Measurements from ENCODE around the gene SEL1L. TPM values are rescaled to one million over a fixed set of nuclear protein-coding genes. Genes with fewer than 3 reads are reported as not detected.
"Not testable (repeated sequence)": the region's sequence is repeated elsewhere in the genome, so short reads cannot be mapped to it uniquely, and the experiment has no call there.

Gene SEL1L
- total and polyA plus RNA-seq, 4 donors: 13.2 to 101 (median 49.2) TPM

DNA sequence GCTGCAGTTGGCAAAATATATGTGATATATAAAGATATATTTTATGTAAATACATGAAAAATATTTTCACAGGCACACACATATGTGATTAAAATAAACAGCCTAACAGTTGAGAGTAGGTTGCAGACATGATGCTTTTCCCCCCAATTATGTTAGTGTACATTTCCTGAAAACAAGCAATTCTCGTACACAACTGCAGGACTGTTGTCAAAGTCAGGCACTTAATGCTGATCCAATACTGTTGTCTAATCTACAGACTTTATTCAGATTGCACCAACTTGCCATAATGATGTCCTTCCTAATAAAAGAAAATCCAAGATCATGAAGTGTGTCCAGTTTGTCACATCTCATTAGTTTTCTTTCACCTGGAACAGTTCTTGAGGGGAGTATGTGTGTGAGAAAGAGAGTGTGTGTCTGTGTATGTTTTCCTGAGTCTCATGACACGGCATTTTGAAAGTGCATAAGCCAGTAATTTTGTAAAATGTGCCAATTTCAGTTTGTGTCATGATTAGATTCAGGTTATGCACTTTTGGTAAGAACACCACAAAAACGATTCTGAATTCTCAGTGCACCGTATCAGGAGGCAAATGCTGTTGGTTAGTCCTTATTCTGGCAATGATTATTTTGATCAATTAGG lies 16.5 kb upstream of the SEL1L start:
- TF ChIP-seq, protein P1, sequence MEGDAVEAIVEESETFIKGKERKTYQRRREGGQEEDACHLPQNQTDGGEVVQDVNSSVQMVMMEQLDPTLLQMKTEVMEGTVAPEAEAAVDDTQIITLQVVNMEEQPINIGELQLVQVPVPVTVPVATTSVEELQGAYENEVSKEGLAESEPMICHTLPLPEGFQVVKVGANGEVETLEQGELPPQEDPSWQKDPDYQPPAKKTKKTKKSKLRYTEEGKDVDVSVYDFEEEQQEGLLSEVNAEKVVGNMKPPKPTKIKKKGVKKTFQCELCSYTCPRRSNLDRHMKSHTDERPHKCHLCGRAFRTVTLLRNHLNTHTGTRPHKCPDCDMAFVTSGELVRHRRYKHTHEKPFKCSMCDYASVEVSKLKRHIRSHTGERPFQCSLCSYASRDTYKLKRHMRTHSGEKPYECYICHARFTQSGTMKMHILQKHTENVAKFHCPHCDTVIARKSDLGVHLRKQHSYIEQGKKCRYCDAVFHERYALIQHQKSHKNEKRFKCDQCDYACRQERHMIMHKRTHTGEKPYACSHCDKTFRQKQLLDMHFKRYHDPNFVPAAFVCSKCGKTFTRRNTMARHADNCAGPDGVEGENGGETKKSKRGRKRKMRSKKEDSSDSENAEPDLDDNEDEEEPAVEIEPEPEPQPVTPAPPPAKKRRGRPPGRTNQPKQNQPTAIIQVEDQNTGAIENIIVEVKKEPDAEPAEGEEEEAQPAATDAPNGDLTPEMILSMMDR (IDR thresholded peaks at IDR 0.05; ENCODE audit: control extremely low read depth, extremely low read depth): no peak
- no peak overlapping the region for H3K27ac ChIP-seq (ENCODE audit: low read depth in 1 of 2, low read length in 1 of 2)
- ATAC-seq (ENCODE audit: insufficient read depth, low FRiP score) (no peak), DNase-seq (no peak)
- H3K36me3 ChIP-seq (ENCODE audit: control insufficient read depth in 4 of 4, insufficient read depth in 4 of 4, low read length in 4 of 4): no peaks in the 10 kb centered on the region
- H3K4me1 ChIP-seq (ENCODE audit: control insufficient read depth in 5 of 5, insufficient read depth in 5 of 5, low read length in 5 of 5): no peaks in the 10 kb centered on the region
- WGBS, 2 donors: 61 to 67% methylated on average over 4 of the region's 4 CpGs
- no peaks in the 10 kb centered on the region for H3K9me3 ChIP-seq (ENCODE audit: control insufficient read depth in 4 of 4, insufficient read depth in 3 of 4, low read length in 3 of 4)
- H3K4me3 ChIP-seq: no peak overlapping the region
- H3K27me3 ChIP-seq (ENCODE audit: control insufficient read depth in 3 of 3, insufficient read depth in 3 of 3, low read length in 2 of 3): no peaks in the 10 kb centered on the region
- H3K9ac ChIP-seq (ENCODE audit: insufficient read depth in 1 of 2, low read length in 2 of 2): no peak overlapping the region

DNA sequence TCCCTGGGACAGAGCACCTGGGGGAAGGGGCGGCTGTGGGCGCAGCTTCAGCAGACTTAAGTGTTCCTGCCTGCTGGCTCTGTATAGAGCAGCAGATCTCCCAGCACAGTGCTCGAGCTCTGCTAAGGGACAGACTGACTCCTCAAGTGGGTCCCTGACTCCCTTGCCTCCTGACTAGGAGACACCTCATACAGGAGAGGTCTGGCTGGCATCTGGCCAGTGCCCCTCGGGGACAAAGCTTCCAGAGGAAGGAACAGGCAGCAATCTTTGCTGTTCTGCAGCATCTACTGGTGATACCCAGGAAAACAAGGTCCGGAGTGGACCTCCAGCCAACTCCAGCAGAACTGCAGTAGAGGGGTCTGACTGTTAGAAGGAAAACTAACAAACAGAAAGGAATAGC lies 7.6 kb upstream of the SEL1L start:
- H3K9me3 ChIP-seq (ENCODE audit: control insufficient read depth in 4 of 4, insufficient read depth in 3 of 4, low read length in 3 of 4); H3K9ac ChIP-seq (ENCODE audit: insufficient read depth in 1 of 2, low read length in 2 of 2); H3K4me3 ChIP-seq; H3K27me3 ChIP-seq (ENCODE audit: control insufficient read depth in 3 of 3, insufficient read depth in 3 of 3, low read length in 2 of 3); H3K27ac ChIP-seq (ENCODE audit: low read depth in 1 of 2, low read length in 1 of 2); DNase-seq; H3K4me1 ChIP-seq (ENCODE audit: control insufficient read depth in 5 of 5, insufficient read depth in 5 of 5, low read length in 5 of 5); ATAC-seq (ENCODE audit: insufficient read depth, low FRiP score); H3K36me3 ChIP-seq (ENCODE audit: control insufficient read depth in 4 of 4, insufficient read depth in 4 of 4, low read length in 4 of 4): not testable (repeated sequence)
- 78 to 87% methylated on average over 5 of the region's 5 CpGs for WGBS, 2 donors

DNA sequence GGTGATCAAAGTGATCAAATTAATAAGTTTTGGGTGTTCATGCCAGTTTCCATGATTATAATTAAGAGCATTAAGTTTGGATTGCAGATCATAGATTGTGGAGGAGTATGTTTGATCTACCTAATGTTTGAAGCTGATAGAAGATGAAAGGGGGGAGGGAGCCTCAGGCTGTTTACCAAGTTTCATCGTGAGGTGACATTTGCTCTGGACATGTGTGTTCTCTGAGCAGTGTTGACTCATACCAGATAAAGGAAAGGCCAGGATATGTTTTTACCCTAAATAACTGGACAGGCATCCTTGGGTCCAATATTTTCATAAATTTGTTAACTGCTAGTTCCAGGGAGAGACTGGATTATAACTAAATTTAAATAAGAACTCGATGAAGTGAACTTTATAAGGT lies 3.5 kb upstream of the SEL1L start:
- Histone ChIP-seq H3K36me3 (ENCODE audit: control insufficient read depth in 4 of 4, insufficient read depth in 4 of 4, low read length in 4 of 4) (peaks cover 0 to 3% (median 0%) of the 10 kb centered on the region in 4 donors), H3K27me3 (ENCODE audit: control insufficient read depth in 3 of 3, insufficient read depth in 3 of 3, low read length in 2 of 3) (no peaks in the 10 kb centered on the region), H3K4me1 (ENCODE audit: control insufficient read depth in 5 of 5, insufficient read depth in 5 of 5, low read length in 5 of 5) (peaks cover 0 to 9% (median 3%) of the 10 kb centered on the region in 5 donors), H3K9ac (ENCODE audit: insufficient read depth in 1 of 2, low read length in 2 of 2) (no peak overlapping the region), H3K4me3 (no peak overlapping the region), H3K27ac (ENCODE audit: low read depth in 1 of 2, low read length in 1 of 2) (no peak overlapping the region), H3K9me3 (ENCODE audit: control insufficient read depth in 4 of 4, insufficient read depth in 3 of 4, low read length in 3 of 4) (peaks cover 0 to 2% (median 0%) of the 10 kb centered on the region in 4 donors)
- DNase-seq (no peak), ATAC-seq (ENCODE audit: insufficient read depth, low FRiP score) (no peak)
- WGBS, 2 donors: 68 to 92% methylated on average over 2 of the region's 2 CpGs
- TF ChIP-seq, protein P1 (IDR thresholded peaks at IDR 0.05; ENCODE audit: control extremely low read depth, extremely low read depth): no peak

DNA sequence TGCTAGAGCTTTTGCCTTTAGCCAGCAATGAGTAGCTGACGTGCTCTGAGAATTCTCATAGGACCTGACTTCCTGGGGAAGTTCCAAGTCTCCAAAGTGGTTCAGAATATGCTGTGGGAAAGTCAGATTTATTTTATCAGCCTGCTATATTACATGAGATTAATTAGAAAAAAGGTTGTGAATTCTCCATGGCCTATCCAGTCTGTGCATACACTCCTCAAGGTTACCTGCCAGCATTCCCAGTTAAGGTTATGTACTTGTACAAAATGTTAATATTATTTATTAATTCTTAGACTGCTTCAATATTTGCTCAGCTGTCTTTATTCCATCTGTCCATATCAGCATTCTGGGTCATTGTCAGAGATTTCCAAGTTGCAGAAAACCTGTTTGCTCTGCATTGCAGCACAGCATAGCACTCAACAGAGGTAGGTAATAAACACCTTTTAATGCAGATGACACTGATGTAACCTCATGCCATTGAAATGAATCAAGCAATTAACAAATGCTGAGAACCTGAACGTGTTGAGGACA lies 2.7 kb upstream of the SEL1L start:
- no peak for ATAC-seq (ENCODE audit: insufficient read depth, low FRiP score)

More for the DNA sequence above, 2.7 kb upstream of the SEL1L start:
- peaks cover 0 to 10% (median 4%) of the 10 kb centered on the region in 5 donors for H3K4me1 ChIP-seq (ENCODE audit: control insufficient read depth in 5 of 5, insufficient read depth in 5 of 5, low read length in 5 of 5)
- WGBS, 2 donors: 44 to 58% methylated on average over 2 of the region's 2 CpGs
- no peak overlapping the region for H3K27ac ChIP-seq (ENCODE audit: low read depth in 1 of 2, low read length in 1 of 2)
- no peak for DNase-seq
- H3K36me3 ChIP-seq (ENCODE audit: control insufficient read depth in 4 of 4, insufficient read depth in 4 of 4, low read length in 4 of 4): peaks cover 0 to 3% (median 0%) of the 10 kb centered on the region in 4 donors
- no peak overlapping the region for H3K4me3 ChIP-seq
- no peak overlapping the region for H3K9ac ChIP-seq (ENCODE audit: insufficient read depth in 1 of 2, low read length in 2 of 2)
- peaks cover 0 to 2% (median 0%) of the 10 kb centered on the region in 4 donors for H3K9me3 ChIP-seq (ENCODE audit: control insufficient read depth in 4 of 4, insufficient read depth in 3 of 4, low read length in 3 of 4)
- no peaks in the 10 kb centered on the region for H3K27me3 ChIP-seq (ENCODE audit: control insufficient read depth in 3 of 3, insufficient read depth in 3 of 3, low read length in 2 of 3)
- TF ChIP-seq, protein P1 (IDR thresholded peaks at IDR 0.05; ENCODE audit: control extremely low read depth, extremely low read depth): no peak

Data from lung (tissue), 12 donors.